Measurements from ENCODE around the gene LHFPL6. TPM values are rescaled to one million over a fixed set of nuclear protein-coding genes. Genes with fewer than 3 reads are reported as not detected.

LHFPL6 gene
- total and polyA plus RNA-seq, 4 donors = 22.7 to 115 (median 36.1) TPM

DNA sequence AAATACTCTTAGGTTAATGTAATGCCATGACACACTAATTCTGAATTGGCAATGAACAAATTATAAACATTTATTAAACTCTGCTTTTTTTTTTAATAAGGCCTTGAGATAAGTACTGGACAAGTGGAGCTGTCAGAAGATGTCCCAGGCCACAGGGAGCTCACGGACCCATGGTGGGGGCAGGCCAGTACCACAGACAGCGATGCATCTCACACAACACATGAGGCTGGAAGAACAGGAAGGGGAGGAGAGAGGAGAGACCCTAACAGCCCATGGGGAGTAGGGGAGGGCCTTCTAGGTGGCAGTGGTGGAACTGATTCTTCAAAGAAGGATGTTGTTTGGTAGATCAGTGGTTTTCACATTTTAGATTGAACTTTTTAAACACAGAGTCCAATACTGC lies 128.4 kb downstream of the LHFPL6 start:
- H3K36me3 ChIP-seq (ENCODE audit: control insufficient read depth in 4 of 4, insufficient read depth in 4 of 4, low read length in 4 of 4) = peaks cover 0 to 4% (median 1%) of the 10 kb centered on the region in 4 donors
- ATAC-seq (ENCODE audit: insufficient read depth, low FRiP score) (no peak), DNase-seq (no peak)
- no peak overlapping the region for H3K9ac ChIP-seq (ENCODE audit: insufficient read depth in 1 of 2, low read length in 2 of 2)
- H3K27me3 ChIP-seq (ENCODE audit: control insufficient read depth in 3 of 3, insufficient read depth in 3 of 3, low read length in 2 of 3) = no peaks in the 10 kb centered on the region
- no peak overlapping the region for H3K4me3 ChIP-seq
- H3K27ac ChIP-seq (ENCODE audit: low read depth in 1 of 2, low read length in 1 of 2) = no peak overlapping the region
- H3K4me1 ChIP-seq (ENCODE audit: control insufficient read depth in 5 of 5, insufficient read depth in 5 of 5, low read length in 5 of 5) = peaks cover 2 to 7% (median 4%) of the 10 kb centered on the region in 5 donors
- 83 to 93% methylated on average over 2 of the region's 2 CpGs for WGBS, 2 donors
- TF ChIP-seq, protein P1, sequence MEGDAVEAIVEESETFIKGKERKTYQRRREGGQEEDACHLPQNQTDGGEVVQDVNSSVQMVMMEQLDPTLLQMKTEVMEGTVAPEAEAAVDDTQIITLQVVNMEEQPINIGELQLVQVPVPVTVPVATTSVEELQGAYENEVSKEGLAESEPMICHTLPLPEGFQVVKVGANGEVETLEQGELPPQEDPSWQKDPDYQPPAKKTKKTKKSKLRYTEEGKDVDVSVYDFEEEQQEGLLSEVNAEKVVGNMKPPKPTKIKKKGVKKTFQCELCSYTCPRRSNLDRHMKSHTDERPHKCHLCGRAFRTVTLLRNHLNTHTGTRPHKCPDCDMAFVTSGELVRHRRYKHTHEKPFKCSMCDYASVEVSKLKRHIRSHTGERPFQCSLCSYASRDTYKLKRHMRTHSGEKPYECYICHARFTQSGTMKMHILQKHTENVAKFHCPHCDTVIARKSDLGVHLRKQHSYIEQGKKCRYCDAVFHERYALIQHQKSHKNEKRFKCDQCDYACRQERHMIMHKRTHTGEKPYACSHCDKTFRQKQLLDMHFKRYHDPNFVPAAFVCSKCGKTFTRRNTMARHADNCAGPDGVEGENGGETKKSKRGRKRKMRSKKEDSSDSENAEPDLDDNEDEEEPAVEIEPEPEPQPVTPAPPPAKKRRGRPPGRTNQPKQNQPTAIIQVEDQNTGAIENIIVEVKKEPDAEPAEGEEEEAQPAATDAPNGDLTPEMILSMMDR (IDR thresholded peaks at IDR 0.05; ENCODE audit: control extremely low read depth, extremely low read depth) = no peak
- peaks cover 0 to 5% (median 0%) of the 10 kb centered on the region in 4 donors for H3K9me3 ChIP-seq (ENCODE audit: control insufficient read depth in 4 of 4, insufficient read depth in 3 of 4, low read length in 3 of 4)

DNA sequence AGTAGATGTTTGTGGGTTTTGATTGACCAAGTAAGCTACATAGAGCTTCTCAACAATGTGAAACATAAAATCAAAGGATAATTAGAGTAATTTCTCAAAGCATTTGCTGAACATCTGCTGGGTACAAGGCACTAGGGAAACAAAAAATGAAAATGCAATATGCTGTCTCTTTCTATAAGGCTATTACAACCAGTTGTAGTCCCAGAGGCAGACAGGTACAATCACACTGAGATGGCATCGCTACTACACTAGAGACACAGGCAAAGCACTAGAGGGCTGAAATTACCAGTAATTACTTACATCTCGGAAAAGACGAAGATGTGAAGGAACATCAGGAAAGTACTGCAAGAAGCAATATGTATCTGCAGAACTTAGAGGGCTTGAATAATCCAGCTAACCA lies 133.3 kb downstream of the LHFPL6 start:
- H3K9ac ChIP-seq (ENCODE audit: insufficient read depth in 1 of 2, low read length in 2 of 2) = no peak overlapping the region
- no peak for DNase-seq
- H3K4me3 ChIP-seq = no peak overlapping the region
- 92 to 97% methylated on average over 3 of the region's 3 CpGs for WGBS, 2 donors
- H3K9me3 ChIP-seq (ENCODE audit: control insufficient read depth in 4 of 4, insufficient read depth in 3 of 4, low read length in 3 of 4) = peaks cover 0 to 5% (median 0%) of the 10 kb centered on the region in 4 donors
- H3K27me3 ChIP-seq (ENCODE audit: control insufficient read depth in 3 of 3, insufficient read depth in 3 of 3, low read length in 2 of 3) = no peaks in the 10 kb centered on the region
- peaks cover 0 to 9% (median 1%) of the 10 kb centered on the region in 4 donors for H3K36me3 ChIP-seq (ENCODE audit: control insufficient read depth in 4 of 4, insufficient read depth in 4 of 4, low read length in 4 of 4)
- TF ChIP-seq, protein P1 (IDR thresholded peaks at IDR 0.05; ENCODE audit: control extremely low read depth, extremely low read depth) = no peak
- ATAC-seq (ENCODE audit: insufficient read depth, low FRiP score) = no peak
- H3K27ac ChIP-seq (ENCODE audit: low read depth in 1 of 2, low read length in 1 of 2) = no peak overlapping the region
- peaks cover 0 to 15% (median 0%) of the 10 kb centered on the region in 5 donors for H3K4me1 ChIP-seq (ENCODE audit: control insufficient read depth in 5 of 5, insufficient read depth in 5 of 5, low read length in 5 of 5)

- Histone ChIP-seq H3K27ac (ENCODE audit: low read depth in 1 of 2, low read length in 1 of 2) (no peak overlapping the region), H3K4me1 (ENCODE audit: control insufficient read depth in 5 of 5, insufficient read depth in 5 of 5, low read length in 5 of 5) (peaks cover 0 to 12% (median 0%) of the 10 kb centered on the region in 5 donors), H3K36me3 (ENCODE audit: control insufficient read depth in 4 of 4, insufficient read depth in 4 of 4, low read length in 4 of 4) (peaks cover 0 to 9% (median 1%) of the 10 kb centered on the region in 4 donors), H3K4me3 (no peak overlapping the region), H3K9me3 (ENCODE audit: control insufficient read depth in 4 of 4, insufficient read depth in 3 of 4, low read length in 3 of 4) (peaks cover 0 to 5% (median 0%) of the 10 kb centered on the region in 4 donors), H3K9ac (ENCODE audit: insufficient read depth in 1 of 2, low read length in 2 of 2) (no peak overlapping the region), H3K27me3 (ENCODE audit: control insufficient read depth in 3 of 3, insufficient read depth in 3 of 3, low read length in 2 of 3) (no peaks in the 10 kb centered on the region)
- TF ChIP-seq, protein P1 (IDR thresholded peaks at IDR 0.05; ENCODE audit: control extremely low read depth, extremely low read depth) = no peak
- ATAC-seq (ENCODE audit: insufficient read depth, low FRiP score) (no peak), DNase-seq (no peak)
Measured at GRCh38 chr13:39468306-39468705, 134.7 kb downstream of the LHFPL6 start.

DNA sequence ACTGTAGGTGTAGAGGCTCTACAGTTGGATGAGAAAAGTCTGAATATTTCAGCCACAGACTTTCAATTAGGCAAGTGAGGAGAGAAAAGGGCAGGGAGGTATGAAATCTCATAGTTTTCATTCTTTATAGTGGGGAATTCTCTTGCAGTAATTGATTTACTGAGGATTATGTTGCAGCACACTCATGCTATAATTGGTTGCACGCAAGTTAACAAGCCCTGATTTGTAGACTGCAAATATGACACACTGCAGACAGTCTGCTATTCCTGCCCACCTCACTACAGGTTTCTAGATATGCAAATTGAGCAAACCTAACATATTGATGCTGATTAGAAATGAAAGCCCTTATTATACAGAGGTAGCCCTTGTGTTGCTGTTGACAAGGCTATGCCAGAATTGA lies 139.4 kb downstream of the LHFPL6 start:
- no peak for DNase-seq
- 83 to 96% methylated on average over 1 of the region's 1 CpG for WGBS, 2 donors

More for the DNA sequence above, 139.4 kb downstream of the LHFPL6 start:
- Histone ChIP-seq H3K36me3 (ENCODE audit: control insufficient read depth in 4 of 4, insufficient read depth in 4 of 4, low read length in 4 of 4) (peaks cover 0 to 5% (median 0%) of the 10 kb centered on the region in 4 donors), H3K27ac (ENCODE audit: low read depth in 1 of 2, low read length in 1 of 2) (no peak overlapping the region), H3K4me3 (no peak overlapping the region), H3K9me3 (ENCODE audit: control insufficient read depth in 4 of 4, insufficient read depth in 3 of 4, low read length in 3 of 4) (no peaks in the 10 kb centered on the region), H3K27me3 (ENCODE audit: control insufficient read depth in 3 of 3, insufficient read depth in 3 of 3, low read length in 2 of 3) (no peaks in the 10 kb centered on the region), H3K9ac (ENCODE audit: insufficient read depth in 1 of 2, low read length in 2 of 2) (no peak overlapping the region), H3K4me1 (ENCODE audit: control insufficient read depth in 5 of 5, insufficient read depth in 5 of 5, low read length in 5 of 5) (peaks cover 2 to 30% (median 11%) of the 10 kb centered on the region in 5 donors)
- TF ChIP-seq, protein P1 (IDR thresholded peaks at IDR 0.05; ENCODE audit: control extremely low read depth, extremely low read depth) = no peak
- no peak for ATAC-seq (ENCODE audit: insufficient read depth, low FRiP score)

Data from lung (tissue), 12 donors.